Upper lobe of right lung (tissue), 1 donor: Measurements from ENCODE around the gene FOXP1. TPM values are rescaled to one million over a fixed set of nuclear protein-coding genes. Genes with fewer than 3 reads are reported as not detected.

Experiments used
- ATAC-seq: fragments of 200-7000 bp; cut with Tn5 transposase; one replicate; pipeline ENCODE4 v1.9.1; 2020; ENCODE audit warnings: mild to moderate bottlenecking, moderate library complexity
- DNase-seq: peaks from one replicate; pipeline ENCODE4 v3.0.0-alpha.2; 2020
- H3K27ac ChIP-seq: fragments of 200-600 bp; one replicate; pipeline ENCODE4 v1.8.0; 2022
- H3K27me3 ChIP-seq: fragments of 200-600 bp; one replicate; pipeline ENCODE4 v1.8.0; 2022; ENCODE audit warnings: mild to moderate bottlenecking
- H3K36me3 ChIP-seq: fragments of 200-600 bp; one replicate; pipeline ENCODE4 v1.8.0; 2022
- H3K4me1 ChIP-seq: fragments of 200-600 bp; one replicate; pipeline ENCODE4 v1.8.0; 2022
- H3K4me3 ChIP-seq: fragments of 200-600 bp; one replicate; pipeline ENCODE4 v1.8.0; 2022; ENCODE audit warnings: mild to moderate bottlenecking
- H3K9me3 ChIP-seq: fragments of 200-600 bp; one replicate; pipeline ENCODE4 v1.8.0; 2022
- intact Hi-C: fragments of 100-400 bp; cut with DNase I; formaldehyde crosslinking; loops from one replicate; pipeline ENCODE4 v1.11.0; 2022
- total RNA-seq: library from RNA; stranded (reverse); fragmentation: NEBNext Ultra II Directional; extraction: Animal tissue kit (Norgen Biotek cat#: 25700); gene quantifications from one replicate; pipeline ENCODE4 v1.2.1, GENCODE V29; 2021
- TF ChIP-seq, protein P1 (sequence below): fragments of 200-600 bp; IDR thresholded peaks from one replicate; pipeline ENCODE4 v1.8.0; 2022; ENCODE audit warnings: antibody characterized with exemption
- donor health status: DM: no; HTN: yes; CAD: no; lungs with severe emphysema.

Gene FOXP1
- total RNA-seq, 1 donor from 2014 or later = 140 TPM

DNA sequence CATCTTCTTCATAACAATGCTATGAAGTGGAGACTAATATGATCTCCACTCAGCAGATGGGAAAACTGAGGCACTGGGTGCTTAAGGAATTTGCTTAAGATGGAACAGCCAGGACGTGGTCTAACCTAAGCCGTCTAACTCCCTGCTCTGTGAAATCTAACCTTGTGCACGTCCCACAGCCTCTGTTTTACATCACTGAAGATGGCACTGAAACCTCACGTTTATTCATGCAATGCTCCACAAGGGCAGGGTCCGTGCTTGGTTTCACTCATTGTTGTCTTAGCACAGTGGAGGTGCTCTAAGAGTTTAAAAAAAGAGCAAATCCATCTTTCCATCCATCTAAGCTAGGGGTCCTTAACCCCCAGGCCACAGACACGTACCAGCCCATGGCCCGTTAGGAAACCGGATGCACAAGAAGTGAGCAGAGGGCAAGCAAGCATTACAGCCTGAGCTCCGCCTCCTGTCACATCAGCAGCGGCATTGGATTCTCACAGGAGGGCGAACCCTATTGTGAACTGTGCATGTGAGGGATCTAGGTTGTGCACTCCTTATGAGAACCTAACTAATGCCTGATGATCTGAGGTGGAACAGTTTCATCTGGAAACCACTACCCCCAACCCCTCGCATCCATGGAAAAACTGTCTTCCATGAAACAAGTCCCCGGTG, 118.0 kb downstream of the FOXP1 start:
- TF ChIP-seq, protein P1, sequence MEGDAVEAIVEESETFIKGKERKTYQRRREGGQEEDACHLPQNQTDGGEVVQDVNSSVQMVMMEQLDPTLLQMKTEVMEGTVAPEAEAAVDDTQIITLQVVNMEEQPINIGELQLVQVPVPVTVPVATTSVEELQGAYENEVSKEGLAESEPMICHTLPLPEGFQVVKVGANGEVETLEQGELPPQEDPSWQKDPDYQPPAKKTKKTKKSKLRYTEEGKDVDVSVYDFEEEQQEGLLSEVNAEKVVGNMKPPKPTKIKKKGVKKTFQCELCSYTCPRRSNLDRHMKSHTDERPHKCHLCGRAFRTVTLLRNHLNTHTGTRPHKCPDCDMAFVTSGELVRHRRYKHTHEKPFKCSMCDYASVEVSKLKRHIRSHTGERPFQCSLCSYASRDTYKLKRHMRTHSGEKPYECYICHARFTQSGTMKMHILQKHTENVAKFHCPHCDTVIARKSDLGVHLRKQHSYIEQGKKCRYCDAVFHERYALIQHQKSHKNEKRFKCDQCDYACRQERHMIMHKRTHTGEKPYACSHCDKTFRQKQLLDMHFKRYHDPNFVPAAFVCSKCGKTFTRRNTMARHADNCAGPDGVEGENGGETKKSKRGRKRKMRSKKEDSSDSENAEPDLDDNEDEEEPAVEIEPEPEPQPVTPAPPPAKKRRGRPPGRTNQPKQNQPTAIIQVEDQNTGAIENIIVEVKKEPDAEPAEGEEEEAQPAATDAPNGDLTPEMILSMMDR = no peak
- Histone ChIP-seq H3K4me1 (peaks cover 5% of the 10 kb centered on the region), H3K4me3 (no peak overlapping the region), H3K27ac (no peak overlapping the region), H3K36me3 (no peaks in the 10 kb centered on the region), H3K9me3 (no peaks in the 10 kb centered on the region), H3K27me3 (no peaks in the 10 kb centered on the region)
- intact Hi-C loops = no loop called here
- DNase-seq (no peak), ATAC-seq (no peak)

DNA sequence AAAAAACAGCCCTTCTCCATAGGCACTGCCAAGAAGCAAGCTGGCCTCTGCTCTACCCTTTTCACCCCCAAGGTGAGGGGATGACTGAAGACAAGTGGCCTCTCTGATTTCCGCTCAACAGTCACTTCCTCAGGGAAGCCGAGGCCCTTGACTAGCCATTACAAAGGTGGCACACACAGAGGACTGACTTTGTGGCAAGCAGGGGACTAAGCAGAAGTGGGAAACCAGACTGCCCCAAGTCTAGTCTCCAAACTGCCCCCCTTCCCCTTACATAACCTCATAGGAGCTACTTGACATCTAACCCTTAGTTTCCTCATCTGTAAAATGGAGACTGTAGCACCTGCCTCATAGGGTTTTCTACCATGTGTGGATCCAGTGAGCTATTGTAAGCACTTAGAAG, 118.9 kb downstream of the FOXP1 start:
- TF ChIP-seq, protein P1 = no peak
- Histone ChIP-seq H3K4me3 (no peak overlapping the region), H3K27ac (no peak overlapping the region), H3K9me3 (no peaks in the 10 kb centered on the region), H3K36me3 (no peaks in the 10 kb centered on the region), H3K27me3 (no peaks in the 10 kb centered on the region), H3K4me1 (peaks cover 5% of the 10 kb centered on the region)
- DNase-seq (no peak), ATAC-seq (peak; percentile 73)
- intact Hi-C loops = no loop called here

DNA sequence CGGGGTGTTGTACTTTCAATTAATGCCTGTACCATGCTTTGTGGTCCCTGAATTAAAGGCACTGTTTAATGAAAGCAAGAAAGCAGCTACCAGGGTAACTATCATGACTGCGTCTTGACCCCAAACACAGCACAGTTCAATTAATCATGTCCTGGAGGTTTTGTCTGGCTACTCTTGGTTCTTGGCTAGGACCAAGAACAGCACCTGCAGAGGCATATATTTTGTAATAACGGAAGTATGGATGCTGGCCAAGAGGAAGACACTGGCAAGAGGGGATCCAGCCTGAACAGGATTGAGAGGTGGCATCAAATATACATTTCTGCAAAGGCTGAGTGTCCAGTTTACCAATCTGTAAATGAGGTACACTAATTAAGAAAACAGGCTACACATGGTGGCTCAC, 119.9 kb downstream of the FOXP1 start:
- H3K36me3 ChIP-seq = no peaks in the 10 kb centered on the region
- intact Hi-C loops = no loop called here
- H3K4me1 ChIP-seq = peaks cover 5% of the 10 kb centered on the region
- H3K9me3 ChIP-seq = no peaks in the 10 kb centered on the region
- no peak for ATAC-seq
- no peaks in the 10 kb centered on the region for H3K27me3 ChIP-seq
- no peak overlapping the region for H3K4me3 ChIP-seq
- no peak for DNase-seq
- H3K27ac ChIP-seq = no peak overlapping the region
- TF ChIP-seq, protein P1 = no peak

DNA sequence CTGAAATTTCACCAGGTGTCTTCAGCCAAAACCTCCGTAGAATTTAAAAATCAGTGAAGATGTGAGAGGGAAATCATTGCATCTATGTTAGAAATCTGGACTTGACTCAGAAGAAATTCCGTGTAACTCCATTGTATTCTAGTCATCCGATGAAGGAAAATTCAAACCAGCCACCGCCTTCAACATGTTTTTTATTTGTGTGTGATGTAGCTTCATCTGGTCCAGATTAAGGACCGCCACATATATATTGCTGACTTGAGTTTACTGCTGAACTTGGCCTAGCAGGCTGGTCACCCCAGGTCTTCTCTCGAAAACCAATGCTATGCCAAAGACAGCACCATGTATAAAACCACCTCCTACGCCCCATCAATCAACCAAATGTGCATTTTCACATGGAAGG, 120.9 kb downstream of the FOXP1 start:
- ATAC-seq = no peak
- intact Hi-C loops = no loop called here

DNA sequence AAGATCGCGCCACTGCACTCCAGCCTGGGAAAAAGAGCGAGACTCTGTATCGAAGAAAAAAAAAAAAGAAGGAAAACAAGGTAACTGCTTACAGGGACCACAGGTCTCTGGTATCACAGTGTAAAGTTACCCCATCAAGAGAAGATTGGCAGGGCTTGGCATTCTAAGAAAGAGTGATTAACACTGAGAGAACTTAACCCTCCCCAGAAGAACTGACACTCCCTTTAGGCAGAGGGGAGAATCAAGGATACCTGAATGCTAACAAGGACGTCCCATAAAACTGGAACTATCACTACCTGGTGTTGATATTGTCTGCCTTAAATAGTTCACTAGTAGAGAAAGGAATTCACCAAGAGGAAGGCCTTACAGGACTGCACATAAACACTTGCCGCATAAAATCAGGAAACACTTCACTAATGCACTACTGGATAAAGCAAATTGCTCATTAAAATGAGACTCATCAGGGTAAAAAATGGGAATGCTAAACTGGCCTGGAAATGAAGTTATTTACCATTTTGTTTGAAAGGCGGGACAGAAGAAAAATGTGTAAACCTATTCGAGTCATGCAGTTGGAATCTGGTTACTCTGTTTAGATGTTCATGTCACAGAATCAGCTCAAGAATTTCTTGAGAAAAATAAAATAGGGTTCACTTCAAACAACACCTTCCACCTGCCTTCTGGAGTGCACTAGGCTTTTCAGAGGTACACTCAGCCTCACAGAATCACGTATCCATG, 121.6 kb downstream of the FOXP1 start:
- TF ChIP-seq, protein P1 = no peak
- H3K27ac ChIP-seq = no peak overlapping the region
- no peak overlapping the region for H3K4me3 ChIP-seq
- H3K9me3 ChIP-seq = no peaks in the 10 kb centered on the region
- ATAC-seq = no peak
- no peak for DNase-seq
- H3K4me1 ChIP-seq = peaks cover 5% of the 10 kb centered on the region
- intact Hi-C loops = no loop called here
- no peaks in the 10 kb centered on the region for H3K36me3 ChIP-seq
- H3K27me3 ChIP-seq = no peaks in the 10 kb centered on the region

More for the DNA sequence above, 120.9 kb downstream of the FOXP1 start:
- Histone ChIP-seq H3K27me3 (no peaks in the 10 kb centered on the region), H3K4me1 (peaks cover 5% of the 10 kb centered on the region), H3K27ac (no peak overlapping the region), H3K9me3 (no peaks in the 10 kb centered on the region), H3K36me3 (no peaks in the 10 kb centered on the region), H3K4me3 (no peak overlapping the region)
- no peak for DNase-seq
- TF ChIP-seq, protein P1 = no peak
